Measurements from ENCODE around the gene KCNIP1. TPM values are rescaled to one million over a fixed set of nuclear protein-coding genes. Genes with fewer than 3 reads are reported as not detected.

Gene KCNIP1
- polyA plus RNA-seq, 1 of the 3 experiments (the other 2 are of a cell fraction), result 1.3 TPM

- TF ChIP-seq, protein P1, sequence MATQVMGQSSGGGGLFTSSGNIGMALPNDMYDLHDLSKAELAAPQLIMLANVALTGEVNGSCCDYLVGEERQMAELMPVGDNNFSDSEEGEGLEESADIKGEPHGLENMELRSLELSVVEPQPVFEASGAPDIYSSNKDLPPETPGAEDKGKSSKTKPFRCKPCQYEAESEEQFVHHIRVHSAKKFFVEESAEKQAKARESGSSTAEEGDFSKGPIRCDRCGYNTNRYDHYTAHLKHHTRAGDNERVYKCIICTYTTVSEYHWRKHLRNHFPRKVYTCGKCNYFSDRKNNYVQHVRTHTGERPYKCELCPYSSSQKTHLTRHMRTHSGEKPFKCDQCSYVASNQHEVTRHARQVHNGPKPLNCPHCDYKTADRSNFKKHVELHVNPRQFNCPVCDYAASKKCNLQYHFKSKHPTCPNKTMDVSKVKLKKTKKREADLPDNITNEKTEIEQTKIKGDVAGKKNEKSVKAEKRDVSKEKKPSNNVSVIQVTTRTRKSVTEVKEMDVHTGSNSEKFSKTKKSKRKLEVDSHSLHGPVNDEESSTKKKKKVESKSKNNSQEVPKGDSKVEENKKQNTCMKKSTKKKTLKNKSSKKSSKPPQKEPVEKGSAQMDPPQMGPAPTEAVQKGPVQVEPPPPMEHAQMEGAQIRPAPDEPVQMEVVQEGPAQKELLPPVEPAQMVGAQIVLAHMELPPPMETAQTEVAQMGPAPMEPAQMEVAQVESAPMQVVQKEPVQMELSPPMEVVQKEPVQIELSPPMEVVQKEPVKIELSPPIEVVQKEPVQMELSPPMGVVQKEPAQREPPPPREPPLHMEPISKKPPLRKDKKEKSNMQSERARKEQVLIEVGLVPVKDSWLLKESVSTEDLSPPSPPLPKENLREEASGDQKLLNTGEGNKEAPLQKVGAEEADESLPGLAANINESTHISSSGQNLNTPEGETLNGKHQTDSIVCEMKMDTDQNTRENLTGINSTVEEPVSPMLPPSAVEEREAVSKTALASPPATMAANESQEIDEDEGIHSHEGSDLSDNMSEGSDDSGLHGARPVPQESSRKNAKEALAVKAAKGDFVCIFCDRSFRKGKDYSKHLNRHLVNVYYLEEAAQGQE (IDR thresholded peaks at IDR 0.05; ENCODE audit: low read depth, low read length), result no peak
- no peak for TF ChIP-seq CHD2 (IDR thresholded peaks at IDR 0.05; ENCODE audit: low read length, partially characterized antibody)
- no peak for TF ChIP-seq NRF1 (IDR thresholded peaks at IDR 0.05; ENCODE audit: low read depth, low read length)
- TF ChIP-seq RAD21 (IDR thresholded peaks at IDR 0.05; ENCODE audit: low read length), result no peak
- no peak for TF ChIP-seq GABPA (IDR thresholded peaks at IDR 0.05; ENCODE audit: low read depth)
- TF ChIP-seq, protein P2, sequence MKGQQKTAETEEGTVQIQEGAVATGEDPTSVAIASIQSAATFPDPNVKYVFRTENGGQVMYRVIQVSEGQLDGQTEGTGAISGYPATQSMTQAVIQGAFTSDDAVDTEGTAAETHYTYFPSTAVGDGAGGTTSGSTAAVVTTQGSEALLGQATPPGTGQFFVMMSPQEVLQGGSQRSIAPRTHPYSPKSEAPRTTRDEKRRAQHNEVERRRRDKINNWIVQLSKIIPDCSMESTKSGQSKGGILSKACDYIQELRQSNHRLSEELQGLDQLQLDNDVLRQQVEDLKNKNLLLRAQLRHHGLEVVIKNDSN (IDR thresholded peaks at IDR 0.05; ENCODE audit: borderline replicate concordance, low read depth), result no peak
- TF ChIP-seq USF2 (IDR thresholded peaks at IDR 0.05; ENCODE audit: borderline replicate concordance, low read depth, low read length), result no peak
- no peak for TF ChIP-seq TEAD4 (IDR thresholded peaks at IDR 0.05; ENCODE audit: borderline replicate concordance, insufficient read depth)
- Histone ChIP-seq H3K9ac (no peak overlapping the region), H3K4me2 (no peak overlapping the region), H3K27ac (ENCODE audit: low read depth in 2 of 2, low read length in 1 of 2) (no peak overlapping the region), H3K36me3 (replicated peaks in 1 of 2; ENCODE audit: control insufficient read depth in 1 of 2, insufficient read depth in 2 of 2, low read length in 1 of 2) (no peaks in the 10 kb centered on the region), H3F3A (replicated peaks; ENCODE audit: insufficient read depth) (no peaks in the 10 kb centered on the region), H2AFZ (ENCODE audit: low read depth) (no peak overlapping the region), H3K9me2 (no peaks in the 10 kb centered on the region), H3K27me3 (ENCODE audit: insufficient read depth) (no peaks in the 10 kb centered on the region), H3K9me3 (no peaks in the 10 kb centered on the region), H3K79me2 (ENCODE audit: insufficient read depth) (no peaks in the 10 kb centered on the region), H4K20me1 (ENCODE audit: insufficient read depth) (no peaks in the 10 kb centered on the region), H3K4me3 (ENCODE audit: low read depth in 2 of 2, low read length in 1 of 2) (no peak overlapping the region), H3K4me1 (ENCODE audit: control insufficient read depth in 1 of 2, insufficient read depth in 2 of 2, low read depth in 1 of 2, low read length in 1 of 2) (no peaks in the 10 kb centered on the region; a peak in 1 of 4 replicates)
- POLR2A ChIA-PET, result no interaction called here
- no peak for DNase-seq
- CTCF ChIA-PET, result interaction anchor here (1.0 kb wide), 1 partner anchor 64 kb away, joined by 3 read pairs; no protein-coding TSS in a partner anchor
- 67% methylated on average over 1 of the region's 1 CpG for WGBS (ENCODE audit: low lambda C conversion rate)
Observed at GRCh38 chr5:170541146-170541769, 37.4 kb downstream of the KCNIP1 start.

DNA sequence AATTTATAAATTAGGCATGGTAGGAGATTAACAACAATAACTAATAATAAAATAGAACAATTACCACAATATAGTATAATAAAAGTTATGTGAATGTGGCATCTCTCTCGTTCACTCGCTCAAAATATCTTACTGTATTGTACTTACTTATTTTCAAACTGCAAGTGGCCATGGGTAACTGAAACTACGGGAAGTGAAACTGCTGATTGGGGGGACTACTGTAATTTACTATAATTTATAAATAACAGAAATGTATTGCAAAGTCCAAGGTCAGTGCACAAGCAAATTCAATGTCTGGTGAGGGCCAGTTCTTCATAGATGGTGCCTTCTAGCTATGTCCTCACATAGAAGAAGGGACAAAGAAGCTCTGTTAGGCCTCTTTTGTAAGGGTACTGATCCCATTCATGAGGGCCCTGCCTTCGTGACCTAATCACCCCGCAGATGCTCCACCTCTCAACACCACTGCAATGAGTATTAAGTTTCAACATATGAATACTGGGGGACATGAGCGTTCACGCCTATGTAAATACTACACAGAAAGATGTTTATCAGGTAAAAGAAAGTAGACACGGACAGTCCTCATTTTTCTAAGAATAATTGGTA, 39.0 kb downstream of the KCNIP1 start:
- Histone ChIP-seq H3K9ac (no peak overlapping the region), H3K27ac (ENCODE audit: low read depth in 2 of 2, low read length in 1 of 2) (no peak overlapping the region), H3K79me2 (ENCODE audit: insufficient read depth) (no peaks in the 10 kb centered on the region), H4K20me1 (ENCODE audit: insufficient read depth) (no peaks in the 10 kb centered on the region), H3K4me3 (ENCODE audit: low read depth in 2 of 2, low read length in 1 of 2) (no peak overlapping the region), H2AFZ (ENCODE audit: low read depth) (no peak overlapping the region), H3K4me2 (no peak overlapping the region), H3K9me3 (no peaks in the 10 kb centered on the region), H3K36me3 (replicated peaks in 1 of 2; ENCODE audit: control insufficient read depth in 1 of 2, insufficient read depth in 2 of 2, low read length in 1 of 2) (no peaks in the 10 kb centered on the region), H3K27me3 (ENCODE audit: insufficient read depth) (no peaks in the 10 kb centered on the region), H3K9me2 (no peaks in the 10 kb centered on the region), H3F3A (replicated peaks; ENCODE audit: insufficient read depth) (no peaks in the 10 kb centered on the region), H3K4me1 (ENCODE audit: control insufficient read depth in 1 of 2, insufficient read depth in 2 of 2, low read depth in 1 of 2, low read length in 1 of 2) (no peaks in the 10 kb centered on the region; a peak in 1 of 4 replicates)
- POLR2A ChIA-PET, result no interaction called here
- CTCF ChIA-PET, result no interaction called here
- 82% methylated on average over 8 of the region's 8 CpGs for WGBS (ENCODE audit: low lambda C conversion rate)
- DNase-seq, result no peak
- no peak for TF ChIP-seq TAF1 (IDR thresholded peaks at IDR 0.05; ENCODE audit: borderline replicate concordance, low read depth, low read length)
- no peak for TF ChIP-seq ELF1 (IDR thresholded peaks at IDR 0.05)
- TF ChIP-seq FOXM1 (IDR thresholded peaks at IDR 0.05; ENCODE audit: low read depth), result no peak
- TF ChIP-seq GABPA (IDR thresholded peaks at IDR 0.05; ENCODE audit: low read depth), result no peak
- TF ChIP-seq CHD2 (IDR thresholded peaks at IDR 0.05; ENCODE audit: low read length, partially characterized antibody), result no peak
- no peak for TF ChIP-seq ZBTB33 (IDR thresholded peaks at IDR 0.05; ENCODE audit: borderline replicate concordance, low read depth)
- TF ChIP-seq, protein P1 (IDR thresholded peaks at IDR 0.05; ENCODE audit: low read depth, low read length), result no peak
- TF ChIP-seq NRF1 (IDR thresholded peaks at IDR 0.05; ENCODE audit: low read depth, low read length), result no peak
- no peak for TF ChIP-seq RFX5 (IDR thresholded peaks at IDR 0.05; ENCODE audit: low read length)

All from SK-N-SH (cell line).